ENCODE measurements around the gene GTSE1.

GRCh38 chr22:46294784-46295183 is 1.9 kb upstream of the GTSE1 start:
- TF ChIP-seq POLR2AphosphoS5 (IDR thresholded peaks at IDR 0.05) (peak in 1 of 3 donors; percentile 32), CTCF (IDR thresholded peaks at IDR 0.05) (no peak), EP300 (IDR thresholded peaks at IDR 0.05; ENCODE audit: low read depth) (no peak), POLR2A (IDR thresholded peaks at IDR 0.05) (no peak)
